H1 (cell line): Measurements from ENCODE around the gene SHH. TPM values are rescaled to one million over a fixed set of nuclear protein-coding genes. Genes with fewer than 3 reads are reported as not detected.

Experiments
- CTCF ChIA-PET: fragments of 300-600 bp; sonication (Branson Sonifier 250); formaldehyde crosslinking; loops from one replicate; lab custom pipeline; 2021; ENCODE audit not compliant: partially characterized antibody; lab: Charles Lee
- POLR2A ChIA-PET: fragments of 300-600 bp; sonication (Branson Sonifier 250); formaldehyde crosslinking; loops from one replicate; lab custom pipeline; 2021; ENCODE audit warnings: inconsistent platforms; ENCODE audit not compliant: partially characterized antibody; lab: Charles Lee
- DNase-seq, 2 experiments: peaks; one replicate each; pipeline versions ENCODE4 v3.0.0 to v3.0.0-alpha.2; 2010 to 2022; ENCODE audit warnings: low spot score in 2 of 2, low read depth in 1 of 2, mixed read lengths in 1 of 2
- FAIRE-seq: peaks from 2 replicates; lab custom pipeline; 2011; peaks lifted over from hg19 to GRCh38; lab: Jason Lieb, UNC
- H2AFZ ChIP-seq: 2 replicates; pipeline ENCODE4 v1.8.1; 2012; ENCODE audit warnings: low read length, inconsistent platforms
- H2AK5ac ChIP-seq: 2 replicates; pipeline ENCODE4 v1.6.1; 2013; ENCODE audit warnings: low read depth, low read length
- H2BK120ac ChIP-seq: replicated peaks from 2 replicates; pipeline ENCODE3; 2013; ENCODE audit warnings: low read depth, low read length, inconsistent platforms
- H2BK12ac ChIP-seq: 2 replicates; pipeline ENCODE4 v1.6.1; 2013; ENCODE audit warnings: low read depth, low read length
- H2BK15ac ChIP-seq: 2 replicates; pipeline ENCODE4 v1.6.1; 2013; ENCODE audit warnings: low read length
- H2BK20ac ChIP-seq: 2 replicates; pipeline ENCODE4 v1.6.1; 2013; ENCODE audit warnings: low read length
- H2BK5ac ChIP-seq: 2 replicates; pipeline ENCODE4 v1.6.1; 2013; ENCODE audit warnings: low read depth, low read length
- H3K14ac ChIP-seq: 2 replicates; pipeline ENCODE4 v1.6.1; 2013; ENCODE audit warnings: inconsistent platforms; ENCODE audit not compliant: insufficient read length
- H3K18ac ChIP-seq: 2 replicates; pipeline ENCODE4 v1.6.1; 2013; ENCODE audit warnings: low read length; ENCODE audit errors: extremely low read depth
- H3K23ac ChIP-seq: 2 replicates; pipeline ENCODE4 v1.6.1; 2013; ENCODE audit warnings: inconsistent platforms; ENCODE audit not compliant: insufficient read length
- H3K23me2 ChIP-seq: 2 replicates; pipeline ENCODE4 v1.6.1; 2013; ENCODE audit warnings: low read depth, low read length
- H3K27ac ChIP-seq: 2 replicates; pipeline ENCODE4 v1.6.1; 2011; ENCODE audit warnings: low read depth, low read length, inconsistent platforms
- H3K27me3 ChIP-seq, 4 experiments: replicated peaks in 1 of 4; 1 replicate in 1 of 4; 2 replicates in 3 of 4; pipeline versions ENCODE4 v1.6.1 to v1.8.1; 2011 to 2013; ENCODE audit warnings: low read length in 3 of 4, mild to moderate bottlenecking in 3 of 4, inconsistent platforms in 2 of 4, mixed read lengths in 2 of 4, moderate library complexity in 1 of 4; ENCODE audit not compliant: control insufficient read depth in 3 of 4, insufficient read depth in 3 of 4; ENCODE audit errors: extremely low read depth in 1 of 4
- H3K36me3 ChIP-seq, 4 experiments: 2 replicates each; pipeline versions ENCODE4 v1.6.1 to v1.8.1; 2011 to 2013; ENCODE audit warnings: mild to moderate bottlenecking in 4 of 4, low read length in 3 of 4, moderate library complexity in 2 of 4, control low read depth in 1 of 4, inconsistent platforms in 1 of 4; ENCODE audit not compliant: insufficient read depth in 4 of 4, control insufficient read depth in 2 of 4
- H3K4ac ChIP-seq: replicated peaks from 2 replicates; pipeline ENCODE3; 2013; ENCODE audit warnings: low read length, low read depth, mixed read lengths, inconsistent platforms; ENCODE audit not compliant: insufficient read length
- H3K4me1 ChIP-seq, 4 experiments: replicated peaks in 1 of 4; 1 replicate in 1 of 4; 2 replicates in 3 of 4; pipeline versions ENCODE4 v1.6.1 to v1.8.1; 2011 to 2013; ENCODE audit warnings: low read length in 3 of 4, inconsistent platforms in 2 of 4, mixed read lengths in 1 of 4; ENCODE audit not compliant: insufficient read depth in 4 of 4, control insufficient read depth in 3 of 4
- H3K4me2 ChIP-seq, 2 experiments: 2 replicates each; pipeline versions ENCODE4 v1.6.1 to v1.8.1; 2011 to 2013; ENCODE audit warnings: low read depth in 2 of 2, low read length in 2 of 2, control low read depth in 1 of 2, inconsistent platforms in 1 of 2, mild to moderate bottlenecking in 1 of 2; ENCODE audit not compliant: insufficient read depth in 1 of 2
- H3K4me3 ChIP-seq, 4 experiments: fragments of 200-600, 300-600 bp in 1 of 4; sonication (generic), shearing (Covaris generic), sonication (Bioruptor Twin) in 1 of 4; 2 replicates each; pipeline versions ENCODE4 v1.5.1 to v1.8.1; 2011 to 2016; ENCODE audit warnings: low read length in 4 of 4, low read depth in 3 of 4, control low read depth in 2 of 4, inconsistent platforms in 2 of 4, mild to moderate bottlenecking in 2 of 4, mixed read lengths in 1 of 4, moderate library complexity in 1 of 4; ENCODE audit not compliant: insufficient read depth in 2 of 4; ENCODE audit errors: extremely low read depth in 1 of 4
- H3K56ac ChIP-seq: replicated peaks from 2 replicates; pipeline ENCODE3; 2013; ENCODE audit warnings: low read depth, mild to moderate bottlenecking, mixed read lengths, low read length, inconsistent platforms; ENCODE audit not compliant: insufficient read length
- H3K79me1 ChIP-seq: 2 replicates; pipeline ENCODE4 v1.6.1; 2013; ENCODE audit warnings: low read depth, low read length, control low read depth
- H3K79me2 ChIP-seq, 2 experiments: 2 replicates each; pipeline versions ENCODE4 v1.6.1 to v1.8.1; 2012 to 2013; ENCODE audit warnings: low read length in 2 of 2, mild to moderate bottlenecking in 2 of 2, inconsistent platforms in 1 of 2; ENCODE audit not compliant: insufficient read depth in 2 of 2, control insufficient read depth in 1 of 2
- H3K9ac ChIP-seq, 4 experiments: replicated peaks in 1 of 4; 1 replicate in 1 of 4; 2 replicates in 3 of 4; pipeline versions ENCODE4 v1.6.1 to v1.8.1; 2011 to 2013; ENCODE audit warnings: low read depth in 3 of 4, low read length in 3 of 4, control low read depth in 2 of 4, mild to moderate bottlenecking in 2 of 4, moderate library complexity in 2 of 4, inconsistent platforms in 1 of 4; ENCODE audit errors: extremely low read depth in 1 of 4
- H3K9me3 ChIP-seq, 2 experiments: 2 replicates each; pipeline versions ENCODE4 v1.6.1 to v1.8.1; 2012 to 2013; ENCODE audit warnings: mild to moderate bottlenecking in 2 of 2, moderate library complexity in 2 of 2, control low read depth in 1 of 2, inconsistent platforms in 1 of 2, low read depth in 1 of 2, low read length in 1 of 2, mixed read lengths in 1 of 2; ENCODE audit not compliant: insufficient read depth in 2 of 2
- H4K20me1 ChIP-seq, 2 experiments: replicated peaks in 1 of 2; 2 replicates each; pipeline versions ENCODE3 to v1.8.1; 2011 to 2013; ENCODE audit warnings: inconsistent platforms in 2 of 2, low read length in 2 of 2, mild to moderate bottlenecking in 1 of 2; ENCODE audit not compliant: insufficient read depth in 2 of 2, control insufficient read depth in 1 of 2
- H4K5ac ChIP-seq: 2 replicates; pipeline ENCODE4 v1.6.1; 2013; ENCODE audit warnings: low read length, low read depth, mixed read lengths, inconsistent platforms; ENCODE audit not compliant: insufficient read length
- H4K8ac ChIP-seq: 2 replicates; pipeline ENCODE4 v1.8.0; 2013; ENCODE audit warnings: mild to moderate bottlenecking, moderate library complexity, low read length, inconsistent platforms; ENCODE audit not compliant: insufficient read depth; ENCODE audit errors: extremely low read depth
- H4K91ac ChIP-seq: replicated peaks from 2 replicates; pipeline ENCODE3; 2013; ENCODE audit warnings: low read length, mixed read lengths, inconsistent platforms; ENCODE audit not compliant: insufficient read length
- EZH2 ChIP-seq: fragments of 200-600 bp; sonication (generic); IDR thresholded peaks from 2 replicates; pipeline ENCODE4 v1.7.1; 2012; ENCODE audit warnings: low read depth, mild to moderate bottlenecking, moderate library complexity, low read length, inconsistent platforms; ENCODE audit not compliant: severe bottlenecking
- HDAC2 ChIP-seq, 2 experiments: fragments of 300-600 bp in 1 of 2; sonication (generic) in 1 of 2; IDR thresholded peaks; 2 replicates each; pipeline ENCODE4 v1.6.1; 2011 to 2012; ENCODE audit warnings: low read depth in 2 of 2, low read length in 2 of 2, mild to moderate bottlenecking in 2 of 2, moderate library complexity in 2 of 2, borderline replicate concordance in 1 of 2, inconsistent platforms in 1 of 2
- POLR2A ChIP-seq, 2 experiments: IDR thresholded peaks; 1 replicate in 1 of 2; 2 replicates in 1 of 2; pipeline ENCODE4 v1.6.1; 2011; ENCODE audit warnings: low read depth in 2 of 2, low read length in 2 of 2, mild to moderate bottlenecking in 2 of 2; ENCODE audit errors: control extremely low read depth in 1 of 2
- RNF2 ChIP-seq: fragments of 200-900, 300-1000 bp; sonication (generic); IDR thresholded peaks from 2 replicates; pipeline ENCODE4 v1.7.1; 2016; ENCODE audit warnings: borderline replicate concordance, low read depth, mild to moderate bottlenecking, antibody characterized with exemption, low read length; ENCODE audit not compliant: poor library complexity, severe bottlenecking; ENCODE audit errors: missing control alignments
- SUZ12 ChIP-seq: fragments of 200-600 bp; sonication (generic); IDR thresholded peaks from 2 replicates; pipeline ENCODE4 v1.6.1; 2012; ENCODE audit warnings: mild to moderate bottlenecking, inconsistent platforms, low read length, moderate library complexity, mixed read lengths
- WGBS, 2 experiments: shearing (Covaris generic) in 1 of 2; methylation state at CpG; one replicate each; pipeline versions ENCODE4 v1.1.6 to v1.1.7; 2013 to 2015; ENCODE audit warnings: low lambda C conversion rate in 2 of 2, mixed read lengths in 2 of 2, inconsistent platforms in 1 of 2, low coverage in 1 of 2, missing lambda C conversion rate in 1 of 2; ENCODE audit not compliant: insufficient replicate concordance in 2 of 2, insufficient coverage in 1 of 2, insufficient read length in 1 of 2; ENCODE audit errors: extremely low coverage in 1 of 2, missing lambda C conversion rate in 1 of 2; 5-methylcytosine and 5-hydroxymethylcytosine counted together
- long read RNA-seq, 2 experiments: library from RNA in 1 of 2; library from capped mRNA in 1 of 2; stranded (forward); transcript quantifications; one replicate each; pipeline ENCODE4 v2.0.0, GENCODE V29; 2021; ENCODE audit warnings: inconsistent platforms in 1 of 2
- polyA minus RNA-seq, 3 experiments: library from RNA; depleted of rRNA, polyadenylated mRNA; stranded (reverse); fragments of >200 nt; gene quantifications; 1 replicate in 2 of 3; 2 replicates in 1 of 3; pipeline ENCODE4 v1.2.3, GENCODE V29; 2011
- polyA plus RNA-seq, 7 experiments: library from polyadenylated mRNA; depleted of rRNA in 3 of 7; stranded (reverse) in 5 of 7; unstranded in 2 of 7; fragments of >200 nt in 5 of 7; fragments of 200-250 nt in 2 of 7; gene quantifications; 1 replicate in 5 of 7; 2 replicates in 1 of 7; 4 replicates in 1 of 7; pipeline versions ENCODE4 v1.2.1 to v1.2.3, GENCODE V29; 2011 to 2013; ENCODE audit warnings: missing spikeins in 2 of 7, mixed read lengths in 2 of 7
- total RNA-seq: library from RNA; stranded (reverse); fragmentation: NEBNext Ultra II Directional; extraction: Animal tissue kit (Norgen Biotek cat#: 25700); gene quantifications from 2 replicates; pipeline ENCODE4 v1.2.1, GENCODE V29; 2021

The SHH gene
- total RNA-seq (not detected in 2 replicates), polyA plus RNA-seq (2011; rRNA removed) (not detected in 2 replicates), polyA minus RNA-seq (2011; rRNA and poly(A)+ RNA removed) (0.03 TPM in 1 of 2 replicates, not detected in the other)
- polyA plus RNA-seq (2011; cell fraction: cytosol; rRNA removed), result 0.01 TPM
- not detected for polyA plus RNA-seq (2011; cell fraction: nucleus; rRNA removed)
- polyA plus RNA-seq (2012, experiment 1 of 2), result not detected in 4 replicates
- polyA plus RNA-seq (2012, experiment 2 of 2), result not detected
- polyA plus RNA-seq (2013, experiment 1 of 2), result under 0.01 TPM
- 0.04 TPM for polyA plus RNA-seq (2013, experiment 2 of 2)
- polyA minus RNA-seq (2011; cell fraction: cytosol; rRNA and poly(A)+ RNA removed), result not detected
- not detected for polyA minus RNA-seq (2011; cell fraction: nucleus; rRNA and poly(A)+ RNA removed)
- long read RNA-seq, experiment 1, result 0 reads
- long read RNA-seq, experiment 2, result 0 reads

DNA sequence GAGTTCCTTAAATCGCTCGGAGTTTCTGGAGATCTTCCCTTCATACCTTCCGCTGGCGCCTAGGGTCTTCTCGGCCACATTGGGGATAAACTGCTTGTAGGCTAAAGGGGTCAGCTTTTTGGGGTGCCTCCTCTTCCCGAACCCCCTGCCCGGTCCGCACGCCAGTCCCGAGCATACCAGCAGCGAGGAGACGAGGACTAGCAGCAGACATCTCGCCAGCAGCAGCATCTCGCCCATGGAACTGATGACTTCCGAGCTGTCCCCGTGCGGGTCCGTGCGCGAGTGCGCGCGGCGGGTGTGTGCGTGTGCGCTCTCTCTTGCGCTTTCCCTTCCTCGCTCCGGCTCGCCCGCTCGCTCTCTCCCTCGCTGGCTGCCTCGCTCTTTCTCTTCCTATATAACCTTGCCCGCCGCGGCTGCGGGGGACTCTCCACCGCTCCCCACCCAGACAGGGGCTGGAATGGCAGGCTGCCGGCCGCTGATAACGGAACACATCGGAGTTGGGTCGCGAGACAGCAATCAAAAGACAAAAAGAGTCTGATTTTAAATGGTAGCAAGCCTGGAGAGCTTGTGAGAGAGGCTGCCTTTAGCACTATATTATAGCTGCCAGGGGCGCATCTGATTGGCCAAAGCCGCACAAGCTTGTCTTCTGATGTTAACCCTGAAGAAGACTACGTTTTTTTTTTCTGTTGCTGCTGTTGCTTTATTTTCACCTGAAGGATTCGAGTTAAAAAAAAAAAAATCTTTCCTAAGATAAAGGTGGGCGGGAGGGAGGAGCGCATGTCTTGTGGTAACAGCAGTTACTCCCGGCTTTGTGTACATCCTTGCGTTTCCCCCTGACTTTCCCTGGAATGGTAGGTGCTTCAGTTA is at the start of gene SHH:
Gene SHH, minus strand, starts transcription at position 569 of the 867 bp plus-strand sequence. Its CDS starts 341 bp downstream, at position 228.
- Histone ChIP-seq H3K79me1 (no peaks in the 10 kb centered on the region), H3K23me2 (peaks cover 7% of the 10 kb centered on the region; the same call in 1 of the 2 replicates), H2BK15ac (no peak within 1 kb of the TSS), H2BK12ac (peak within 1 kb of the TSS; percentile 50; the same call in 1 of the 2 replicates), H3K9me3 (no peaks in the 10 kb centered on the region), H3K4ac (no peak within 1 kb of the TSS), H3K23ac (no peak within 1 kb of the TSS), H2AFZ (no peak within 1 kb of the TSS), H3K56ac (no peak within 1 kb of the TSS), H2BK120ac (no peak within 1 kb of the TSS), H4K91ac (peak within 1 kb of the TSS; percentile 25), H3K36me3 (0 out of 8 replicates have a peak, but pooled peaks cover 0 to 3% (median 0%) of the 10 kb centered on the region in 4 experiments), H2BK5ac (no peak within 1 kb of the TSS), H2AK5ac (no peak within 1 kb of the TSS; the same call in 1 of the 2 replicates), H4K20me1 (peaks cover 14 to 30% of the 10 kb centered on the region in 2 experiments), H3K4me3 (peak within 1 kb of the TSS in 2 of 4 experiments; percentile 11 to 56; a peak in 5 of 8 replicates), H3K9ac (no peak within 1 kb of the TSS), H3K18ac (no peak within 1 kb of the TSS), H3K27ac (no peak within 1 kb of the TSS), H3K4me2 (peak within 1 kb of the TSS; percentile 40 to 68), H3K4me1 (peaks cover 5 to 58% (median 31%) of the 10 kb centered on the region in 4 experiments), H4K5ac (no peak within 1 kb of the TSS), H4K8ac (no peak within 1 kb of the TSS; the same call in 1 of the 2 replicates), H3K79me2 (no peaks in the 10 kb centered on the region), H3K14ac (no peak within 1 kb of the TSS), H3K27me3 (peaks cover 74 to 89% (median 80%) of the 10 kb centered on the region in 4 experiments), H2BK20ac (no peak within 1 kb of the TSS)
- POLR2A ChIA-PET, result interaction anchor here (0.5 to 0.7 kb wide), 2 partner anchors 385 to 1207 kb away, joined by 3 read pairs; no protein-coding TSS in a partner anchor
- FAIRE-seq (no peak), DNase-seq (no peak)
- 5% methylated on average over 34 of the region's 53 CpGs; no CpG with 5 or more reads in 1 of the 2 experiments for WGBS, 2 experiments
- CTCF ChIA-PET, result interaction anchor here (2.3 kb wide), 1 partner anchor 661 kb away, joined by 6 read pairs; no protein-coding TSS in a partner anchor
- TF ChIP-seq EZH2, result peak; percentile 93
- peak; percentile 93 for TF ChIP-seq SUZ12
- peak; percentile 83 for TF ChIP-seq RNF2
- no peak for TF ChIP-seq POLR2A (IDR thresholded peaks at IDR 0.05; ENCODE audit: control extremely low read depth in 1 of 2, low read depth in 2 of 2, low read length in 2 of 2)
- TF ChIP-seq HDAC2 (IDR thresholded peaks at IDR 0.05; ENCODE audit: borderline replicate concordance in 1 of 2, low read depth in 2 of 2, low read length in 2 of 2), result no peak
